Measurements from ENCODE around the gene EPB41.

The EPB41 gene

GRCh38 chr1:28913786-28914227, 562 bp upstream of the EPB41 start:
- no peak for DNase-seq (ENCODE audit: extremely low read depth, low read depth)
- TF ChIP-seq CTCF (IDR thresholded peaks at IDR 0.05; ENCODE audit: low read depth, low read length): no peak

- no peak for DNase-seq (ENCODE audit: extremely low read depth, low read depth)
- no peak for TF ChIP-seq CTCF (IDR thresholded peaks at IDR 0.05; ENCODE audit: low read depth, low read length)
Observed at GRCh38 chr1:28915031-28915895, 894 bp downstream of the EPB41 start.

- DNase-seq (ENCODE audit: extremely low read depth, low read depth): no peak
- no peak for TF ChIP-seq CTCF (IDR thresholded peaks at IDR 0.05; ENCODE audit: low read depth, low read length)
Observed at GRCh38 chr1:28917757-28918118, 3.4 kb downstream of the EPB41 start.

GRCh38 chr1:28921286-28921869, 7.0 kb downstream of the EPB41 start:
- DNase-seq (ENCODE audit: extremely low read depth, low read depth): no peak
- no peak for TF ChIP-seq CTCF (IDR thresholded peaks at IDR 0.05; ENCODE audit: low read depth, low read length)

GRCh38 chr1:28925350-28925891, 11.1 kb downstream of the EPB41 start:
- no peak for DNase-seq (ENCODE audit: extremely low read depth, low read depth)
- TF ChIP-seq CTCF (IDR thresholded peaks at IDR 0.05; ENCODE audit: low read depth, low read length): no peak

GRCh38 chr1:28926629-28927265, 12.4 kb downstream of the EPB41 start:
- TF ChIP-seq CTCF (IDR thresholded peaks at IDR 0.05; ENCODE audit: low read depth, low read length): no peak
- no peak for DNase-seq (ENCODE audit: extremely low read depth, low read depth)

GRCh38 chr1:28927266-28927647, 12.9 kb downstream of the EPB41 start:
- no peak for TF ChIP-seq CTCF (IDR thresholded peaks at IDR 0.05; ENCODE audit: low read depth, low read length)

More at GRCh38 chr1:28927266-28927647, 12.9 kb downstream of the EPB41 start:
- DNase-seq (ENCODE audit: extremely low read depth, low read depth): no peak

All from AG09319 (cell line).